ENCODE measurements around the gene WDR33.
A peak's percentile ranks its signal among the peaks of the same experiment; 100 is the strongest.
"Not testable (repeated sequence)": the region's sequence is repeated elsewhere in the genome, so short reads cannot be mapped to it uniquely, and the experiment has no call there.

Gene WDR33

GRCh38 chr2:127754186-127754585 is 56.8 kb downstream of the WDR33 start:
- H3K9me3 Mint-ChIP-seq: no peaks in the 10 kb centered on the region
- peaks cover 7% of the 10 kb centered on the region for H3K36me3 Mint-ChIP-seq
- no peak overlapping the region for H3K27ac Mint-ChIP-seq
- H3K27me3 Mint-ChIP-seq: no peaks in the 10 kb centered on the region
- no peak overlapping the region for H3K4me3 Mint-ChIP-seq
- H3K4me1 Mint-ChIP-seq: peaks cover 11% of the 10 kb centered on the region

- H3K27me3 Mint-ChIP-seq: no peaks in the 10 kb centered on the region
- no peaks in the 10 kb centered on the region for H3K9me3 Mint-ChIP-seq
- H3K27ac Mint-ChIP-seq: no peak overlapping the region
- H3K4me1 Mint-ChIP-seq: peaks cover 11% of the 10 kb centered on the region
- H3K36me3 Mint-ChIP-seq: peaks cover 7% of the 10 kb centered on the region
- H3K4me3 Mint-ChIP-seq: no peak overlapping the region
Measured at GRCh38 chr2:127753374-127753773, 57.6 kb downstream of the WDR33 start.

GRCh38 chr2:127749537-127749936 is 61.4 kb downstream of the WDR33 start:
- H3K4me1 Mint-ChIP-seq, H3K4me3 Mint-ChIP-seq, H3K27me3 Mint-ChIP-seq, H3K27ac Mint-ChIP-seq, H3K9me3 Mint-ChIP-seq: not testable (repeated sequence)
- peaks cover 18% of the 10 kb centered on the region for H3K36me3 Mint-ChIP-seq

- Mint-ChIP-seq H3K9me3 (no peaks in the 10 kb centered on the region), H3K4me1 (peaks cover 19% of the 10 kb centered on the region), H3K27ac (no peak overlapping the region), H3K4me3 (no peak overlapping the region), H3K27me3 (no peaks in the 10 kb centered on the region), H3K36me3 (peaks cover 21% of the 10 kb centered on the region)
Measured at GRCh38 chr2:127747621-127748020, 63.4 kb downstream of the WDR33 start.

GRCh38 chr2:127743477-127744026 is 67.4 kb downstream of the WDR33 start:
- Mint-ChIP-seq H3K27me3 (no peaks in the 10 kb centered on the region), H3K4me1 (peaks cover 32% of the 10 kb centered on the region), H3K9me3 (no peaks in the 10 kb centered on the region), H3K36me3 (peaks cover 35% of the 10 kb centered on the region), H3K27ac (peak overlapping the region; percentile 53), H3K4me3 (no peak overlapping the region)

GRCh38 chr2:127740665-127741288 is 70.2 kb downstream of the WDR33 start:
- Mint-ChIP-seq H3K27ac (no peak overlapping the region), H3K36me3 (peaks cover 31% of the 10 kb centered on the region), H3K9me3 (no peaks in the 10 kb centered on the region), H3K4me3 (no peak overlapping the region), H3K4me1 (peaks cover 41% of the 10 kb centered on the region), H3K27me3 (no peaks in the 10 kb centered on the region)

GRCh38 chr2:127739800-127740199 is 71.2 kb downstream of the WDR33 start:
- no peaks in the 10 kb centered on the region for H3K27me3 Mint-ChIP-seq
- no peaks in the 10 kb centered on the region for H3K9me3 Mint-ChIP-seq
- H3K36me3 Mint-ChIP-seq: peaks cover 28% of the 10 kb centered on the region
- H3K4me1 Mint-ChIP-seq: peaks cover 40% of the 10 kb centered on the region
- H3K27ac Mint-ChIP-seq: no peak overlapping the region
- no peak overlapping the region for H3K4me3 Mint-ChIP-seq

- Mint-ChIP-seq H3K36me3 (peaks cover 22% of the 10 kb centered on the region), H3K27ac (no peak overlapping the region), H3K4me3 (no peak overlapping the region), H3K9me3 (no peaks in the 10 kb centered on the region), H3K4me1 (peaks cover 25% of the 10 kb centered on the region), H3K27me3 (no peaks in the 10 kb centered on the region)
Measured at GRCh38 chr2:127737892-127738291, 73.1 kb downstream of the WDR33 start.

- no peak overlapping the region for H3K4me3 Mint-ChIP-seq
- H3K4me1 Mint-ChIP-seq: peaks cover 22% of the 10 kb centered on the region
- no peaks in the 10 kb centered on the region for H3K9me3 Mint-ChIP-seq
- no peaks in the 10 kb centered on the region for H3K27me3 Mint-ChIP-seq
- H3K27ac Mint-ChIP-seq: no peak overlapping the region
- peaks cover 17% of the 10 kb centered on the region for H3K36me3 Mint-ChIP-seq
Measured at GRCh38 chr2:127735537-127736399, 75.2 kb downstream of the WDR33 start.

GRCh38 chr2:127735044-127735443 is 75.9 kb downstream of the WDR33 start:
- no peaks in the 10 kb centered on the region for H3K27me3 Mint-ChIP-seq
- no peak overlapping the region for H3K4me3 Mint-ChIP-seq
- H3K9me3 Mint-ChIP-seq: no peaks in the 10 kb centered on the region
- no peak overlapping the region for H3K27ac Mint-ChIP-seq
- H3K4me1 Mint-ChIP-seq: peaks cover 20% of the 10 kb centered on the region
- H3K36me3 Mint-ChIP-seq: peaks cover 13% of the 10 kb centered on the region

GRCh38 chr2:127733816-127734537 is 77.0 kb downstream of the WDR33 start:
- Mint-ChIP-seq H3K4me1 (peaks cover 12% of the 10 kb centered on the region), H3K4me3 (no peak overlapping the region), H3K36me3 (peaks cover 9% of the 10 kb centered on the region), H3K9me3 (no peaks in the 10 kb centered on the region), H3K27me3 (no peaks in the 10 kb centered on the region), H3K27ac (no peak overlapping the region)

GRCh38 chr2:127733113-127733815 is 77.7 kb downstream of the WDR33 start:
- no peaks in the 10 kb centered on the region for H3K9me3 Mint-ChIP-seq
- no peak overlapping the region for H3K4me3 Mint-ChIP-seq
- peaks cover 2% of the 10 kb centered on the region for H3K36me3 Mint-ChIP-seq
- H3K4me1 Mint-ChIP-seq: peaks cover 5% of the 10 kb centered on the region
- no peaks in the 10 kb centered on the region for H3K27me3 Mint-ChIP-seq
- no peak overlapping the region for H3K27ac Mint-ChIP-seq

- H3K9me3 Mint-ChIP-seq: no peaks in the 10 kb centered on the region
- peaks cover 24% of the 10 kb centered on the region for H3K36me3 Mint-ChIP-seq
- H3K4me1 Mint-ChIP-seq: peaks cover 6% of the 10 kb centered on the region
- H3K27ac Mint-ChIP-seq: no peak overlapping the region
- no peak overlapping the region for H3K4me3 Mint-ChIP-seq
- no peaks in the 10 kb centered on the region for H3K27me3 Mint-ChIP-seq
Measured at GRCh38 chr2:127726158-127726880, 84.7 kb downstream of the WDR33 start.

- Mint-ChIP-seq H3K27ac (no peak overlapping the region), H3K36me3 (peaks cover 30% of the 10 kb centered on the region), H3K9me3 (no peaks in the 10 kb centered on the region), H3K4me3 (no peak overlapping the region), H3K4me1 (peaks cover 6% of the 10 kb centered on the region), H3K27me3 (no peaks in the 10 kb centered on the region)
Measured at GRCh38 chr2:127722807-127723206, 88.2 kb downstream of the WDR33 start.

- H3K27me3 Mint-ChIP-seq: no peaks in the 10 kb centered on the region
- H3K27ac Mint-ChIP-seq: peak overlapping the region; percentile 1
- H3K36me3 Mint-ChIP-seq: peaks cover 29% of the 10 kb centered on the region
- peaks cover 6% of the 10 kb centered on the region for H3K4me1 Mint-ChIP-seq
- no peak overlapping the region for H3K4me3 Mint-ChIP-seq
- H3K9me3 Mint-ChIP-seq: no peaks in the 10 kb centered on the region
Measured at GRCh38 chr2:127721978-127722355, 89.0 kb downstream of the WDR33 start.

Data from activated naive CD4-positive, alpha-beta T cell treated with anti-CD3 and anti-CD28 coated beads, Interleukin-2, amount 50 U/mL, for 24 hours (primary cell).